ENCODE measurements around the gene MAT1A. TPM values are rescaled to one million over a fixed set of nuclear protein-coding genes. Genes with fewer than 3 reads are reported as not detected.

MAT1A gene
- total RNA-seq, 1 donor = not detected

DNA sequence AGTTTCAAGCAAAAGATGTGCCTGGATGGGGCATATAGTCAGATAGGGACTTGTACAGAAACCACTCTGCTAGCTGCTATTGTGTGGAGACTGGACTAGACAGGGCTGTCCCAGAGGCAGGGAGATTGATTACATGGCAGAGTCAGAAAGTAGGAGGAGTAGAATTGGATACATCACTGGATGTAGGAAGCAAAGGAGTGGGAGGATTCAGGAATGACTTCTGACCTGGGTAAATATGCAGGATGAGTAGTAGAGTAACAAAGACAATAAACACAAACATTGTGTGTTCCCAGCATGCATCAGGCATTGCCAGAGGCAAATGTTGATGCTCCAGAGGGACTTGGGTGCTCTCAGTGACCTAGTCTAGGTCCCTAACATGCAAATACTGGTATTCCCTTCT, 30.9 kb upstream of the MAT1A start:
- H3K27ac ChIP-seq (ENCODE audit: low read depth, low read length) = no peak overlapping the region
- DNase-seq (ENCODE audit: insufficient read length, low spot score, missing footprints) = no peak
- H3K4me3 ChIP-seq (ENCODE audit: insufficient read depth, low read length) = no peak overlapping the region
- H4K20me1 ChIP-seq (ENCODE audit: insufficient read depth, low read length) = no peaks in the 10 kb centered on the region
- TF ChIP-seq, protein P1, sequence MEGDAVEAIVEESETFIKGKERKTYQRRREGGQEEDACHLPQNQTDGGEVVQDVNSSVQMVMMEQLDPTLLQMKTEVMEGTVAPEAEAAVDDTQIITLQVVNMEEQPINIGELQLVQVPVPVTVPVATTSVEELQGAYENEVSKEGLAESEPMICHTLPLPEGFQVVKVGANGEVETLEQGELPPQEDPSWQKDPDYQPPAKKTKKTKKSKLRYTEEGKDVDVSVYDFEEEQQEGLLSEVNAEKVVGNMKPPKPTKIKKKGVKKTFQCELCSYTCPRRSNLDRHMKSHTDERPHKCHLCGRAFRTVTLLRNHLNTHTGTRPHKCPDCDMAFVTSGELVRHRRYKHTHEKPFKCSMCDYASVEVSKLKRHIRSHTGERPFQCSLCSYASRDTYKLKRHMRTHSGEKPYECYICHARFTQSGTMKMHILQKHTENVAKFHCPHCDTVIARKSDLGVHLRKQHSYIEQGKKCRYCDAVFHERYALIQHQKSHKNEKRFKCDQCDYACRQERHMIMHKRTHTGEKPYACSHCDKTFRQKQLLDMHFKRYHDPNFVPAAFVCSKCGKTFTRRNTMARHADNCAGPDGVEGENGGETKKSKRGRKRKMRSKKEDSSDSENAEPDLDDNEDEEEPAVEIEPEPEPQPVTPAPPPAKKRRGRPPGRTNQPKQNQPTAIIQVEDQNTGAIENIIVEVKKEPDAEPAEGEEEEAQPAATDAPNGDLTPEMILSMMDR (IDR thresholded peaks at IDR 0.05; ENCODE audit: extremely low read depth, low read depth, low read length) = no peak
- no peaks in the 10 kb centered on the region for H3K9me3 ChIP-seq (ENCODE audit: low read depth, low read length)
- peaks cover 5% of the 10 kb centered on the region for H3K4me1 ChIP-seq (ENCODE audit: insufficient read depth, low read length)
- H3K36me3 ChIP-seq (ENCODE audit: insufficient read depth, low read length) = no peaks in the 10 kb centered on the region
- H2AFZ ChIP-seq (ENCODE audit: low read length) = no peak overlapping the region
- H3K4me2 ChIP-seq (ENCODE audit: insufficient read depth, low read length) = no peak overlapping the region
- peaks cover 4% of the 10 kb centered on the region for H3K27me3 ChIP-seq (ENCODE audit: insufficient read depth, low read length)
- no peaks in the 10 kb centered on the region for H3K79me2 ChIP-seq (ENCODE audit: insufficient read depth, low read length)

DNA sequence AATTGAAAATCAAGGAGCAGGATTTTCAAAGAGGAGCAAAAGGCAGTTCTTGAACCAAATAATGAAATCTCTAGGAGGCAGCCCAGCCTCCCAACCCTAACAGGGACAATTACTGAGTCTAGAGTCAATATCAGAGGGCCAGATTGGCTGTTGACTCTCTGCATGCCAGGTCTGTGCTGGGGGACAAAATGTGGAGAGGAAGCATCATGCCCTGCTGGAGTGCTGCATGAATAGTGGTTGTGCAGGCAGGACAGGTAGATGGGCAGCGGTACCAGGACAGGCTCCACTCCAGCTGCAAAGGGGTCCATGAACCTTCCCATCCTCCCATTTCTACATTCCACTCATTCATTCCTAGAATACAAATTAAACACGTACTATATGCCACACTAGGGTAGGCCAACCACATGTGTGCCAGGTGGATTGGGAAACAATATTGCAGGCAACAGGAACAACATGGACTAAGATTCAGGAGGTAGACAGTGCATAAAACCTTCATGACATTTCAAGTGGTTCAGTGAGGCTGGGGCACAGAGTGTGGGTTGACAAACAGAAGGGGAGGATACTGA, 30.4 kb upstream of the MAT1A start:
- H3K9me3 ChIP-seq (ENCODE audit: low read depth, low read length) = no peaks in the 10 kb centered on the region
- no peak overlapping the region for H3K27ac ChIP-seq (ENCODE audit: low read depth, low read length)
- DNase-seq (ENCODE audit: insufficient read length, low spot score, missing footprints) = no peak
- H3K4me1 ChIP-seq (ENCODE audit: insufficient read depth, low read length) = peaks cover 5% of the 10 kb centered on the region
- no peaks in the 10 kb centered on the region for H4K20me1 ChIP-seq (ENCODE audit: insufficient read depth, low read length)
- TF ChIP-seq, protein P1 (IDR thresholded peaks at IDR 0.05; ENCODE audit: extremely low read depth, low read depth, low read length) = no peak
- H3K79me2 ChIP-seq (ENCODE audit: insufficient read depth, low read length) = no peaks in the 10 kb centered on the region
- peaks cover 2% of the 10 kb centered on the region for H3K27me3 ChIP-seq (ENCODE audit: insufficient read depth, low read length)
- no peaks in the 10 kb centered on the region for H3K36me3 ChIP-seq (ENCODE audit: insufficient read depth, low read length)
- no peak overlapping the region for H3K4me2 ChIP-seq (ENCODE audit: insufficient read depth, low read length)
- H2AFZ ChIP-seq (ENCODE audit: low read length) = no peak overlapping the region
- H3K4me3 ChIP-seq (ENCODE audit: insufficient read depth, low read length) = no peak overlapping the region

DNA sequence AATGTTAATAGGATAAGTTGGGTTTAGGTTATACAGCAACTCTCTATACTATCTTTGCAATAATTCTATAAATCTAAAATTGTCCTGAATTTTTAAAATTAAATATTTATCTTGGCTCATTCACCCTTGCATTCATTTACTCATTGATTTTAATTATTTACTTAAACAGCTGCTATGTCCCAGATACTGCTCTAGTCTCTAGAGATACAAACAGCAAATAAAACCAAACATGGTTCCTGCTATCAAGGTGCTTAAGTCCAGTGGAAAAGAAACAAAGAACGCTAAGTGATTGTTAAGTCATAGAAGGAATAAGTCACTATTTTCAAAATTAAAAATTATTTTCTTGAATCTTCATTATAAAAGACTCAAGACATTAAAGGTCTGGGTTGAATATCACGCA, 29.9 kb upstream of the MAT1A start:
- no peak overlapping the region for H3K27ac ChIP-seq (ENCODE audit: low read depth, low read length)
- H3K27me3 ChIP-seq (ENCODE audit: insufficient read depth, low read length) = no peaks in the 10 kb centered on the region
- no peak overlapping the region for H2AFZ ChIP-seq (ENCODE audit: low read length)
- DNase-seq (ENCODE audit: insufficient read length, low spot score, missing footprints) = no peak
- no peaks in the 10 kb centered on the region for H3K79me2 ChIP-seq (ENCODE audit: insufficient read depth, low read length)
- no peaks in the 10 kb centered on the region for H3K36me3 ChIP-seq (ENCODE audit: insufficient read depth, low read length)
- H3K4me1 ChIP-seq (ENCODE audit: insufficient read depth, low read length) = peaks cover 4% of the 10 kb centered on the region
- H4K20me1 ChIP-seq (ENCODE audit: insufficient read depth, low read length) = no peaks in the 10 kb centered on the region
- H3K9me3 ChIP-seq (ENCODE audit: low read depth, low read length) = no peaks in the 10 kb centered on the region
- no peak overlapping the region for H3K4me2 ChIP-seq (ENCODE audit: insufficient read depth, low read length)
- H3K4me3 ChIP-seq (ENCODE audit: insufficient read depth, low read length) = no peak overlapping the region
- TF ChIP-seq, protein P1 (IDR thresholded peaks at IDR 0.05; ENCODE audit: extremely low read depth, low read depth, low read length) = no peak

DNA sequence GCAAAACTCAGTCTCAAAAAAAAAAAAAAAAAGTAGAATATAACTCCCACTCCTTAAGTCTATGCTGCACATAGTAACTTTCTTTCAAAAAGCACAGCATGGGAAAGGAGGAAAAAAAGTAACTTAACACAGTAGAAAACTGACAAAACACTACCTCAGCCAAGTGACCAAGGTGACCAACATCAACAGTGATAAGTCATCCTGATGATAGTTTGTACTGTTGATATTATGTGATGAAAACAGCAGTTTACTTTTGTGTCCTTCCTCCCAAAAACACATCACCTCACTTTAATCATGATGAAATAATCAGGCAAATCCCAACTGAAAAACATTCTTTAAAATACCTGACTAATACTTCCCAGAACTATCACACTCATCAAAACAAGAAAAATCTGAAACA, 29.3 kb upstream of the MAT1A start:
- Histone ChIP-seq H3K27ac (ENCODE audit: low read depth, low read length) (no peak overlapping the region), H3K79me2 (ENCODE audit: insufficient read depth, low read length) (no peaks in the 10 kb centered on the region), H3K4me3 (ENCODE audit: insufficient read depth, low read length) (no peak overlapping the region), H3K36me3 (ENCODE audit: insufficient read depth, low read length) (no peaks in the 10 kb centered on the region), H3K9me3 (ENCODE audit: low read depth, low read length) (no peaks in the 10 kb centered on the region), H4K20me1 (ENCODE audit: insufficient read depth, low read length) (no peaks in the 10 kb centered on the region), H3K4me1 (ENCODE audit: insufficient read depth, low read length) (no peaks in the 10 kb centered on the region), H3K27me3 (ENCODE audit: insufficient read depth, low read length) (no peaks in the 10 kb centered on the region), H2AFZ (ENCODE audit: low read length) (no peak overlapping the region), H3K4me2 (ENCODE audit: insufficient read depth, low read length) (no peak overlapping the region)
- TF ChIP-seq, protein P1 (IDR thresholded peaks at IDR 0.05; ENCODE audit: extremely low read depth, low read depth, low read length) = no peak
- no peak for DNase-seq (ENCODE audit: insufficient read length, low spot score, missing footprints)
